Measurements from ENCODE around the gene DLX6. TPM values are rescaled to one million over a fixed set of nuclear protein-coding genes. Genes with fewer than 3 reads are reported as not detected.
"Not testable (repeated sequence)": the region's sequence is repeated elsewhere in the genome, so short reads cannot be mapped to it uniquely, and the experiment has no call there.

DLX6 gene
- total RNA-seq, 1 donor = under 0.01 TPM

- peak in 1 of 3 donors; percentile 40 for DNase-seq (ENCODE audit: low read depth in 2 of 3, low spot score in 2 of 3)
These were observed 16.6 kb downstream of the DLX6 start for GRCh38 chr7:97021747-97022490.

DNA sequence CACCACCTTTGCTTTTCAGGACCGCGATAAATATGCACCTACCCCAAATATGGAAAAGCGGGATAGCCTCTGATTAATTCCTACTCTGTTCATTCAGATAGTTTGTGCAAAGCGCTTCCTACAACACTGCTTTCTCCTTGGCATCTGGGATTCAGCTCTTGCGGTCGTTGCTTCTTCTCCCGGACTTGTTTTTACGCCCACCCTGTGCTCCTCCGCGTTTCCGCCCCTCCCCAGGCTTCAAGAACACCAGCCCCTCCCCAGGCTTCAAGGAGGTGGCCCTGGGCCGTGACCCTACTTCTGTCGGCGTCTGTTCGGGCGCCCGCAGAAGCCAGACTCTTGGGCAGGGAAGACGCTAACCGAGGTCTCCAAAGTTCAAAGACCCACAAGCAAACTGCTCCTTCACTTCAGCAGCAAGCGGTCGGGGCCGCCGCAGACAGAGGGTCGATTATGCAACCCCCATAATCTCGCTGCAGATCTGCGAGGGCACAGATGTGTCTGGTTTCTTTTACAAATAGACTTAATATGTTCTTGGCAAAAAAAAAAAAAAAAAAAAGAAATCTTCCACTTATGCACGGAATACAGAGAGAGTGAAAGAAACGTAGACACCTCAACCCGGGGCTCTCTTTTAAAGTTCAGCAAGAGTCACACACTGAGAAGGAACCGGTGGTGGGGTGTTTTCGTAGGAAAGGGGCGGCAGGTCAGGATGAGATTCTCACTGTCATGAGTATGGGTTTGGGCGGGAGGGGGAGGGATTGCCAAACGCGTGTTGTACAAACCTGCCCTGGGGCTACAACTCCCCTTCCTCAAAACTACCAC is 17.3 kb downstream of the DLX6 start:
- peak in 1 of 3 donors; percentile 69 for DNase-seq (ENCODE audit: low read depth in 2 of 3, low spot score in 2 of 3)

GRCh38 chr7:97024209-97025129 is 19.1 kb downstream of the DLX6 start, which contains the start of gene DLX5:
Gene DLX5, minus strand, starts transcription at chr7:97024831. Its CDS starts 208 bp downstream, at chr7:97024623.
- DNase-seq (ENCODE audit: low read depth in 2 of 3, low spot score in 2 of 3) = peak in 1 of 3 donors; percentile 28

DNA sequence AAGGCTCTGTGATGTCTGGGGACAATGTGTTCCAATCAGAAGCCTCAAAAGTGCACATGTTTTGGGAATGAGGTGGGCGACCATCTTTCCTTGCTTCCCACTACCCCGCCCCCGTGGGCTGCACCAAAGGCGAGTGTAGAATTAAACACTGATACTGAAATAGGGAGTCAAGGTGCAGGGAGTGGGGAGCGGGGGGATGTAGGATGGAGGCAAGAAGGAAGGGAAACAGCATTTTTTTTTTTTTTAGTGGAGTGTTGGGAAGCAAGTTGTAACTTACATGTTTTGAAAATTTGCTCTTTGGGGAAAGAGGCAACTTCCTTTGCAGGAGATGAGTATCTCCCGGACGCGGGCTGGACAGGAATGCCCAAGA is 19.8 kb downstream of the DLX6 start:
- DNase-seq (ENCODE audit: low read depth in 2 of 3, low spot score in 2 of 3) = no peak

- peak in 1 of 3 donors; percentile 33 for DNase-seq (ENCODE audit: low read depth in 2 of 3, low spot score in 2 of 3)
These were observed 20.8 kb downstream of the DLX6 start for GRCh38 chr7:97025983-97026714.

GRCh38 chr7:97026715-97027426 is 21.5 kb downstream of the DLX6 start:
- peak in 1 of 3 donors; percentile 43 for DNase-seq (ENCODE audit: low read depth in 2 of 3, low spot score in 2 of 3)

- DNase-seq (ENCODE audit: low read depth in 2 of 3, low spot score in 2 of 3) = peak; percentile 37 to 90 (median 80)
These were observed 22.3 kb downstream of the DLX6 start for GRCh38 chr7:97027427-97028234.

GRCh38 chr7:97034213-97034852 is 29.0 kb downstream of the DLX6 start:
- DNase-seq (ENCODE audit: low read depth in 2 of 3, low spot score in 2 of 3) = not testable (repeated sequence)

DNA sequence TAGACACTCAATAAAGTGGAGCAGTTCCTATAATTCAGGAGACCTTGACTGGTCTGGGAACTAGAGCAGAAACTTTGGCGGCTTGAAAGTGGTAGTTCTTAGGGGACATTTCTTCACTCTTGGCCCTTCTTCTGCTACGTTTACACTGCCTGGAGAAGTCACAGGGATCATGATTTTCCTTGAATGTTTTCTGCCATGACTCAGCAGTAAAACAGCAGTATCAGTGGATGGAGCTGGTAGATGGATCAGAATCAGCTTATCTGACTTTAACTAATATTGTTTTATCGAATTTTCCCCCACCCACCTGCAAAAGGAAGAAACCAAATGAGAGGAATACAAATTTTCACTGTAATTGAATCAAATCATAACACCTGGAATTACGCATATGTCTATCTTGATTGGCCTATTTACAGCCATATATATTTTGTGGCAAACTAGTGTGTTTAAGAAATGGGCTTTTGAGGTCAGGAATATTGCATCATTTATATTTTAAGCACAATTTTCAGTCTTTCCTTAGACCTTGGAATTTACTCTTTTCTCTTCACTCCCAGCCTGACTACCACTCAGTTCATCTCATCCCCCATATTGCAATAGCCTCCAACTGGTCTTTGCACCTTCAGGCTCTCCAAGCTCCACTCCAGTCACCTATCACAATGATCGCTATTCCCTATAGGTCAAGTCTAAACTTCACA is 34.2 kb downstream of the DLX6 start:
- DNase-seq (ENCODE audit: low read depth in 2 of 3, low spot score in 2 of 3) = no peak

GRCh38 chr7:97043281-97043680 is 37.9 kb downstream of the DLX6 start:
- DNase-seq (ENCODE audit: low read depth in 2 of 3, low spot score in 2 of 3) = no peak

Small RNAs within 50 kb of the gene (small RNA-seq; reads per million reads assigned to genes)
- gene RF01778 (not detected), gene RF01887 (not detected), gene RF01888 (not detected)

Other genes with a start within 250 kb of the DLX6 start
- gene DLX5, start 19.3 kb downstream of the DLX6 start, total RNA-seq = not detected
- gene SDHAF3, start 112.1 kb downstream of the DLX6 start, total RNA-seq = 4.3 TPM